H9 (cell line): Measurements from ENCODE around the gene ZNF638. TPM values are rescaled to one million over a fixed set of nuclear protein-coding genes. Genes with fewer than 3 reads are reported as not detected.
A peak's percentile ranks its signal among the peaks of the same experiment; 100 is the strongest.

Experiments used
- DNase-seq: peaks from one replicate; pipeline ENCODE4 v3.0.0-alpha.2; 2017
- H2AFZ ChIP-seq: one replicate; pipeline ENCODE4 v1.6.1; 2013; ENCODE audit warnings: mild to moderate bottlenecking, low read length, control low read depth, moderate library complexity
- H2AK5ac ChIP-seq: 2 replicates; pipeline ENCODE4 v1.6.1; 2013; ENCODE audit warnings: low read length, control low read depth, mixed read lengths; ENCODE audit not compliant: insufficient read length
- H2BK120ac ChIP-seq: one replicate; pipeline ENCODE4 v1.6.1; 2013; ENCODE audit warnings: low read depth, mild to moderate bottlenecking, low read length, control low read depth, inconsistent platforms; ENCODE audit not compliant: poor library complexity, severe bottlenecking
- H2BK12ac ChIP-seq: 2 replicates; pipeline ENCODE4 v1.6.1; 2013; ENCODE audit warnings: low read length, control low read depth, mixed read lengths, low read depth; ENCODE audit not compliant: insufficient read length
- H2BK15ac ChIP-seq: 2 replicates; pipeline ENCODE4 v1.6.1; 2013; ENCODE audit warnings: low read depth, low read length, control low read depth
- H2BK20ac ChIP-seq: one replicate; pipeline ENCODE4 v1.6.1; 2013; ENCODE audit warnings: low read depth, mild to moderate bottlenecking, low read length, control low read depth, inconsistent platforms; ENCODE audit not compliant: poor library complexity, severe bottlenecking
- H2BK5ac ChIP-seq: 2 replicates; pipeline ENCODE4 v1.6.1; 2013; ENCODE audit warnings: low read length, control low read depth, mixed read lengths; ENCODE audit not compliant: insufficient read length
- H3K14ac ChIP-seq: 2 replicates; pipeline ENCODE4 v1.6.1; 2013; ENCODE audit warnings: low read length, control low read depth; ENCODE audit not compliant: insufficient read depth
- H3K18ac ChIP-seq: 2 replicates; pipeline ENCODE4 v1.6.1; 2013; ENCODE audit warnings: low read depth, mild to moderate bottlenecking, mixed read lengths, low read length, control low read depth; ENCODE audit not compliant: insufficient read length
- H3K23ac ChIP-seq: 2 replicates; pipeline ENCODE4 v1.6.1; 2013; ENCODE audit warnings: low read length, control low read depth, mixed read lengths, low read depth; ENCODE audit not compliant: insufficient read length
- H3K23me2 ChIP-seq: 2 replicates; pipeline ENCODE4 v1.6.1; 2013; ENCODE audit warnings: low read depth, mild to moderate bottlenecking, mixed read lengths, low read length, control low read depth; ENCODE audit not compliant: insufficient read length, poor library complexity, severe bottlenecking
- H3K27ac ChIP-seq: 2 replicates; pipeline ENCODE4 v1.5.1; 2013; ENCODE audit warnings: low read length, control low read depth, mixed read lengths, low read depth; ENCODE audit not compliant: insufficient read length
- H3K27me3 ChIP-seq: 2 replicates; pipeline ENCODE4 v1.6.1; 2013; ENCODE audit warnings: low read length, control low read depth, inconsistent platforms; ENCODE audit not compliant: insufficient read depth
- H3K4ac ChIP-seq: 2 replicates; pipeline ENCODE4 v1.6.1; 2013; ENCODE audit warnings: low read depth, mild to moderate bottlenecking, control low read depth, inconsistent platforms, low read length, moderate library complexity
- H3K4me1 ChIP-seq: 2 replicates; pipeline ENCODE4 v1.6.1; 2013; ENCODE audit warnings: low read length, control low read depth, inconsistent platforms; ENCODE audit not compliant: insufficient read depth
- H3K4me2 ChIP-seq: 2 replicates; pipeline ENCODE4 v1.6.1; 2013; ENCODE audit warnings: low read length, control low read depth, mixed read lengths; ENCODE audit not compliant: insufficient read length, insufficient read depth
- H3K56ac ChIP-seq: 2 replicates; pipeline ENCODE4 v1.6.1; 2013; ENCODE audit warnings: low read depth, mild to moderate bottlenecking, mixed read lengths, low read length, control low read depth; ENCODE audit not compliant: insufficient read length
- H3K79me1 ChIP-seq: 2 replicates; pipeline ENCODE4 v1.6.1; 2013; ENCODE audit warnings: low read depth, mild to moderate bottlenecking, moderate library complexity, low read length, control low read depth, inconsistent platforms; ENCODE audit not compliant: insufficient read depth, poor library complexity, severe bottlenecking
- H3K79me2 ChIP-seq: 2 replicates; pipeline ENCODE4 v1.6.1; 2013; ENCODE audit warnings: low read length, control low read depth, inconsistent platforms; ENCODE audit not compliant: insufficient read depth
- H3K9ac ChIP-seq: 2 replicates; pipeline ENCODE4 v1.6.1; 2013; ENCODE audit warnings: low read length, control low read depth, mixed read lengths; ENCODE audit not compliant: insufficient read length; ENCODE audit errors: extremely low read depth
- H3K9me3 ChIP-seq: one replicate; pipeline ENCODE4 v1.6.1; 2013; ENCODE audit warnings: low read depth, low read length, inconsistent platforms; ENCODE audit not compliant: control insufficient read depth
- H3T11ph ChIP-seq: one replicate; pipeline ENCODE4 v1.6.1; 2013; ENCODE audit warnings: mild to moderate bottlenecking, low read length, control low read depth, inconsistent platforms
- H4K20me1 ChIP-seq: one replicate; pipeline ENCODE4 v1.6.1; 2013; ENCODE audit not compliant: control insufficient read depth, insufficient read length, insufficient read depth
- H4K5ac ChIP-seq: 2 replicates; pipeline ENCODE4 v1.6.1; 2013; ENCODE audit warnings: low read depth, mild to moderate bottlenecking, mixed read lengths, low read length, control low read depth; ENCODE audit not compliant: insufficient read length
- H4K8ac ChIP-seq: replicated peaks from 2 replicates; pipeline ENCODE4 v1.6.1; 2013; ENCODE audit warnings: low read length, control low read depth, mixed read lengths, low read depth; ENCODE audit not compliant: insufficient read length
- H4K91ac ChIP-seq: 2 replicates; pipeline ENCODE4 v1.6.1; 2013; ENCODE audit warnings: low read depth, mild to moderate bottlenecking, moderate library complexity, mixed read lengths, low read length, control low read depth; ENCODE audit not compliant: insufficient read length
- H3K27ac Mint-ChIP-seq, 3 experiments: 2 replicates in 2 of 3; 3 replicates in 1 of 3; pipeline ENCODE4 v1.8.0; 2020 to 2021; ENCODE audit warnings: mixed read lengths in 3 of 3, mild to moderate bottlenecking in 1 of 3, moderate library complexity in 1 of 3
- H3K27me3 Mint-ChIP-seq: 2 replicates; pipeline ENCODE4 v1.8.0; 2021; ENCODE audit warnings: low read depth, mild to moderate bottlenecking, moderate library complexity, mixed read lengths
- H3K36me3 Mint-ChIP-seq, 3 experiments: 2 replicates in 2 of 3; 3 replicates in 1 of 3; pipeline ENCODE4 v1.8.0; 2020 to 2021; ENCODE audit warnings: low read depth in 3 of 3, mixed read lengths in 3 of 3; ENCODE audit not compliant: insufficient read depth in 1 of 3
- H3K4me1 Mint-ChIP-seq, 2 experiments: 2 replicates each; pipeline ENCODE4 v1.8.0; 2020; ENCODE audit warnings: mixed read lengths in 2 of 2
- H3K4me3 Mint-ChIP-seq, 2 experiments: 2 replicates in 1 of 2; 3 replicates in 1 of 2; pipeline ENCODE4 v1.8.0; 2020 to 2021; ENCODE audit warnings: mild to moderate bottlenecking in 2 of 2, mixed read lengths in 2 of 2, moderate library complexity in 1 of 2
- H3K9me3 Mint-ChIP-seq, 2 experiments: 2 replicates in 1 of 2; 3 replicates in 1 of 2; pipeline ENCODE4 v1.8.0; 2020; ENCODE audit warnings: mild to moderate bottlenecking in 2 of 2, mixed read lengths in 2 of 2, moderate library complexity in 1 of 2
- CTCF ChIP-seq: fragments of 200-600 bp; sonication (generic); conservative IDR thresholded peaks from 3 replicates; pipeline ENCODE4 v1.8.0; 2021; ENCODE audit warnings: antibody characterized with exemption, mild to moderate bottlenecking
- WGBS: extraction: QIAGEN DNeasy Blood & Tissue Kit; methylation state at CpG from one replicate; pipeline ENCODE4 v1.1.7; 2013; ENCODE audit warnings: missing lambda C conversion rate, low lambda C conversion rate, mixed read lengths; ENCODE audit not compliant: insufficient read length; ENCODE audit errors: extremely low coverage; 5-methylcytosine and 5-hydroxymethylcytosine counted together
- total RNA-seq: library from RNA; stranded (reverse); gene quantifications from 2 replicates; pipeline ENCODE4 v1.2.1, GENCODE V29; 2021

Gene ZNF638
- total RNA-seq, 1 experiment from 2014 or later: 146 TPM

- DNase-seq: peak; percentile 41
- peaks cover 61% of the 10 kb centered on the region for H3K27me3 ChIP-seq
- peaks cover 20 to 24% of the 10 kb centered on the region in 2 experiments for H3K4me1 Mint-ChIP-seq
These were observed 131.2 kb downstream of the ZNF638 start for GRCh38 chr2:71462641-71463341.

More at GRCh38 chr2:71462641-71463341, 131.2 kb downstream of the ZNF638 start:
- Histone ChIP-seq H3K4me2 (no peak overlapping the region), H3K56ac (no peak overlapping the region), H2AFZ (no peak overlapping the region), H3K23ac (no peak overlapping the region), H3K9me3 (no peaks in the 10 kb centered on the region), H3K14ac (no peak overlapping the region), H4K20me1 (no peaks in the 10 kb centered on the region), H3K4me1 (no peaks in the 10 kb centered on the region; the same call in 1 of the 2 replicates), H3K18ac (no peak overlapping the region), H3K27ac (no peak overlapping the region), H2BK5ac (no peak overlapping the region), H4K8ac (no peak overlapping the region), H2AK5ac (no peak overlapping the region), H2BK120ac (no peak overlapping the region), H4K91ac (no peak overlapping the region), H3K23me2 (peaks cover 14% of the 10 kb centered on the region), H4K5ac (no peak overlapping the region), H3K9ac (no peak overlapping the region), H3T11ph (no peak overlapping the region), H3K79me2 (no peaks in the 10 kb centered on the region), H2BK15ac (no peak overlapping the region), H3K79me1 (no peaks in the 10 kb centered on the region), H2BK12ac (no peak overlapping the region), H2BK20ac (no peak overlapping the region), H3K4ac (no peak overlapping the region)
- H3K27me3 Mint-ChIP-seq: peaks cover 36% of the 10 kb centered on the region
- no CpG with 5 or more reads among the region's 5 CpGs for WGBS
- H3K9me3 Mint-ChIP-seq: no peaks in the 10 kb centered on the region
- TF ChIP-seq CTCF: no peak
- peak overlapping the region in 1 of 2 experiments; percentile 13; a peak in 1 of 5 replicates for H3K4me3 Mint-ChIP-seq
- H3K27ac Mint-ChIP-seq: no peak overlapping the region
- no peaks in the 10 kb centered on the region for H3K36me3 Mint-ChIP-seq
